Activated naive CD8-positive, alpha-beta T cell treated with anti-CD3 and anti-CD28 coated beads for 36 hours (primary cell): ENCODE measurements around the gene PRND. TPM values are rescaled to one million over a fixed set of nuclear protein-coding genes. Genes with fewer than 3 reads are reported as not detected.

Experiments
- DNase-seq: peaks from one replicate; pipeline ENCODE4 v3.0.0; 2021
- H3K27ac Mint-ChIP-seq: one replicate; pipeline ENCODE4 v1.8.0; 2022; ENCODE audit warnings: mild to moderate bottlenecking, moderate library complexity, mixed read lengths
- H3K27me3 Mint-ChIP-seq: one replicate; pipeline ENCODE4 v1.8.0; 2022; ENCODE audit warnings: mild to moderate bottlenecking, mixed read lengths
- H3K36me3 Mint-ChIP-seq: one replicate; pipeline ENCODE4 v1.8.0; 2021; ENCODE audit warnings: mild to moderate bottlenecking, mixed read lengths
- H3K4me1 Mint-ChIP-seq: one replicate; pipeline ENCODE4 v1.8.0; 2021; ENCODE audit warnings: mixed read lengths
- H3K4me3 Mint-ChIP-seq: one replicate; pipeline ENCODE4 v1.8.0; 2022; ENCODE audit warnings: mild to moderate bottlenecking, moderate library complexity, mixed read lengths
- H3K9me3 Mint-ChIP-seq: one replicate; pipeline ENCODE4 v1.8.0; 2022; ENCODE audit warnings: mixed read lengths
- total RNA-seq, 2 experiments: library from RNA; stranded (reverse); gene quantifications; one replicate each; pipeline ENCODE4 v1.2.3, GENCODE V29; 2021

Gene PRND
- total RNA-seq, result not detected

GRCh38 chr20:4721719-4722118 lies at the start of gene PRND:
Gene PRND, plus strand, starts transcription at chr20:4721909. Its CDS starts 2,643 bp downstream, at chr20:4724552.
- no peak for DNase-seq
- Mint-ChIP-seq H3K4me3 (no peak within 1 kb of the TSS), H3K36me3 (no peaks in the 10 kb centered on the region), H3K27me3 (no peaks in the 10 kb centered on the region), H3K27ac (no peak within 1 kb of the TSS), H3K4me1 (peaks cover 10% of the 10 kb centered on the region), H3K9me3 (no peaks in the 10 kb centered on the region)

GRCh38 chr20:4672948-4673347 lies 48.8 kb upstream of the PRND start:
- Mint-ChIP-seq H3K4me3 (no peak overlapping the region), H3K4me1 (no peaks in the 10 kb centered on the region), H3K9me3 (peaks cover 1% of the 10 kb centered on the region)

GRCh38 chr20:4673371-4674001 lies 48.2 kb upstream of the PRND start:
- no peak for DNase-seq
- H3K27ac Mint-ChIP-seq, result no peak overlapping the region
- no peaks in the 10 kb centered on the region for H3K27me3 Mint-ChIP-seq
- peaks cover 1% of the 10 kb centered on the region for H3K9me3 Mint-ChIP-seq
- no peaks in the 10 kb centered on the region for H3K4me1 Mint-ChIP-seq
- no peak overlapping the region for H3K4me3 Mint-ChIP-seq
- no peaks in the 10 kb centered on the region for H3K36me3 Mint-ChIP-seq

More at GRCh38 chr20:4672948-4673347, 48.8 kb upstream of the PRND start:
- DNase-seq, result no peak
- Mint-ChIP-seq H3K36me3 (no peaks in the 10 kb centered on the region), H3K27me3 (no peaks in the 10 kb centered on the region), H3K27ac (no peak overlapping the region)

GRCh38 chr20:4674672-4675071 lies 47.0 kb upstream of the PRND start:
- H3K9me3 Mint-ChIP-seq, result peaks cover 1% of the 10 kb centered on the region
- no peaks in the 10 kb centered on the region for H3K36me3 Mint-ChIP-seq
- no peak overlapping the region for H3K4me3 Mint-ChIP-seq
- no peaks in the 10 kb centered on the region for H3K4me1 Mint-ChIP-seq
- no peak for DNase-seq
- H3K27ac Mint-ChIP-seq, result no peak overlapping the region
- H3K27me3 Mint-ChIP-seq, result no peaks in the 10 kb centered on the region

GRCh38 chr20:4677846-4678245 lies 43.9 kb upstream of the PRND start:
- Mint-ChIP-seq H3K36me3 (no peaks in the 10 kb centered on the region), H3K9me3 (no peaks in the 10 kb centered on the region), H3K4me3 (no peak overlapping the region), H3K4me1 (no peaks in the 10 kb centered on the region), H3K27ac (no peak overlapping the region), H3K27me3 (no peaks in the 10 kb centered on the region)
- no peak for DNase-seq

GRCh38 chr20:4681401-4681800 lies 40.3 kb upstream of the PRND start:
- no peak overlapping the region for H3K4me3 Mint-ChIP-seq
- no peaks in the 10 kb centered on the region for H3K27me3 Mint-ChIP-seq
- no peaks in the 10 kb centered on the region for H3K36me3 Mint-ChIP-seq
- no peaks in the 10 kb centered on the region for H3K9me3 Mint-ChIP-seq
- peaks cover 28% of the 10 kb centered on the region for H3K4me1 Mint-ChIP-seq
- DNase-seq, result no peak
- H3K27ac Mint-ChIP-seq, result no peak overlapping the region

GRCh38 chr20:4681991-4682401 lies 39.7 kb upstream of the PRND start:
- Mint-ChIP-seq H3K27me3 (no peaks in the 10 kb centered on the region), H3K9me3 (no peaks in the 10 kb centered on the region), H3K4me3 (no peak overlapping the region), H3K27ac (no peak overlapping the region), H3K4me1 (peaks cover 28% of the 10 kb centered on the region), H3K36me3 (no peaks in the 10 kb centered on the region)
- no peak for DNase-seq

GRCh38 chr20:4682682-4683081 lies 39.0 kb upstream of the PRND start:
- peaks cover 34% of the 10 kb centered on the region for H3K4me1 Mint-ChIP-seq

GRCh38 chr20:4683261-4683660 lies 38.4 kb upstream of the PRND start:
- Mint-ChIP-seq H3K4me1 (peaks cover 38% of the 10 kb centered on the region), H3K9me3 (no peaks in the 10 kb centered on the region), H3K4me3 (no peak overlapping the region), H3K27me3 (no peaks in the 10 kb centered on the region), H3K36me3 (peaks cover 9% of the 10 kb centered on the region), H3K27ac (peak overlapping the region; percentile 97)
- no peak for DNase-seq

More at GRCh38 chr20:4682682-4683081, 39.0 kb upstream of the PRND start:
- no peaks in the 10 kb centered on the region for H3K9me3 Mint-ChIP-seq
- no peaks in the 10 kb centered on the region for H3K27me3 Mint-ChIP-seq
- H3K4me3 Mint-ChIP-seq, result no peak overlapping the region
- peaks cover 6% of the 10 kb centered on the region for H3K36me3 Mint-ChIP-seq
- DNase-seq, result no peak
- peak overlapping the region; percentile 62 for H3K27ac Mint-ChIP-seq

- H3K4me1 Mint-ChIP-seq, result peaks cover 55% of the 10 kb centered on the region
- no peaks in the 10 kb centered on the region for H3K27me3 Mint-ChIP-seq
- H3K27ac Mint-ChIP-seq, result peak overlapping the region; percentile 97
- H3K36me3 Mint-ChIP-seq, result peaks cover 19% of the 10 kb centered on the region
- no peaks in the 10 kb centered on the region for H3K9me3 Mint-ChIP-seq
- no peak for DNase-seq
- peak overlapping the region; percentile 86 for H3K4me3 Mint-ChIP-seq
These were observed 36.8 kb upstream of the PRND start for GRCh38 chr20:4684837-4685413.

GRCh38 chr20:4685923-4686221 lies 35.8 kb upstream of the PRND start:
- Mint-ChIP-seq H3K27ac (peak overlapping the region; percentile 97), H3K9me3 (no peaks in the 10 kb centered on the region), H3K36me3 (peaks cover 22% of the 10 kb centered on the region), H3K4me1 (peaks cover 61% of the 10 kb centered on the region), H3K4me3 (peak overlapping the region; percentile 86), H3K27me3 (no peaks in the 10 kb centered on the region)
- no peak for DNase-seq

- Mint-ChIP-seq H3K36me3 (peaks cover 36% of the 10 kb centered on the region), H3K9me3 (no peaks in the 10 kb centered on the region), H3K4me3 (peak overlapping the region; percentile 26), H3K27ac (peak overlapping the region; percentile 54), H3K4me1 (peaks cover 74% of the 10 kb centered on the region), H3K27me3 (no peaks in the 10 kb centered on the region)
- no peak for DNase-seq
These were observed 33.4 kb upstream of the PRND start for GRCh38 chr20:4688305-4688704.

- Mint-ChIP-seq H3K27ac (peak overlapping the region; percentile 75), H3K4me3 (peak overlapping the region; percentile 66), H3K4me1 (peaks cover 67% of the 10 kb centered on the region), H3K27me3 (no peaks in the 10 kb centered on the region), H3K36me3 (peaks cover 42% of the 10 kb centered on the region), H3K9me3 (no peaks in the 10 kb centered on the region)
- no peak for DNase-seq
These were observed 32.5 kb upstream of the PRND start for GRCh38 chr20:4689220-4689619.

- Mint-ChIP-seq H3K4me1 (peaks cover 60% of the 10 kb centered on the region), H3K4me3 (no peak overlapping the region), H3K27me3 (no peaks in the 10 kb centered on the region), H3K9me3 (no peaks in the 10 kb centered on the region), H3K27ac (no peak overlapping the region), H3K36me3 (peaks cover 55% of the 10 kb centered on the region)
- DNase-seq, result no peak
These were observed 30.0 kb upstream of the PRND start for GRCh38 chr20:4691753-4692152.

GRCh38 chr20:4694076-4694475 lies 27.6 kb upstream of the PRND start:
- Mint-ChIP-seq H3K27ac (no peak overlapping the region), H3K36me3 (peaks cover 54% of the 10 kb centered on the region), H3K4me1 (peaks cover 49% of the 10 kb centered on the region), H3K4me3 (no peak overlapping the region), H3K9me3 (no peaks in the 10 kb centered on the region), H3K27me3 (no peaks in the 10 kb centered on the region)
- no peak for DNase-seq

GRCh38 chr20:4697189-4697830 lies 24.4 kb upstream of the PRND start:
- Mint-ChIP-seq H3K27me3 (no peaks in the 10 kb centered on the region), H3K4me3 (no peak overlapping the region), H3K36me3 (peaks cover 47% of the 10 kb centered on the region), H3K9me3 (no peaks in the 10 kb centered on the region), H3K27ac (peak overlapping the region; percentile 66), H3K4me1 (peaks cover 23% of the 10 kb centered on the region)
- no peak for DNase-seq
